ENCODE data around the gene PAPLN. TPM values are rescaled to one million over a fixed set of nuclear protein-coding genes. Genes with fewer than 3 reads are reported as not detected.

PAPLN gene
- total RNA-seq, 3 donors from 2014 or later, result 19.7 to 29.9 (median 23.8) TPM

DNA sequence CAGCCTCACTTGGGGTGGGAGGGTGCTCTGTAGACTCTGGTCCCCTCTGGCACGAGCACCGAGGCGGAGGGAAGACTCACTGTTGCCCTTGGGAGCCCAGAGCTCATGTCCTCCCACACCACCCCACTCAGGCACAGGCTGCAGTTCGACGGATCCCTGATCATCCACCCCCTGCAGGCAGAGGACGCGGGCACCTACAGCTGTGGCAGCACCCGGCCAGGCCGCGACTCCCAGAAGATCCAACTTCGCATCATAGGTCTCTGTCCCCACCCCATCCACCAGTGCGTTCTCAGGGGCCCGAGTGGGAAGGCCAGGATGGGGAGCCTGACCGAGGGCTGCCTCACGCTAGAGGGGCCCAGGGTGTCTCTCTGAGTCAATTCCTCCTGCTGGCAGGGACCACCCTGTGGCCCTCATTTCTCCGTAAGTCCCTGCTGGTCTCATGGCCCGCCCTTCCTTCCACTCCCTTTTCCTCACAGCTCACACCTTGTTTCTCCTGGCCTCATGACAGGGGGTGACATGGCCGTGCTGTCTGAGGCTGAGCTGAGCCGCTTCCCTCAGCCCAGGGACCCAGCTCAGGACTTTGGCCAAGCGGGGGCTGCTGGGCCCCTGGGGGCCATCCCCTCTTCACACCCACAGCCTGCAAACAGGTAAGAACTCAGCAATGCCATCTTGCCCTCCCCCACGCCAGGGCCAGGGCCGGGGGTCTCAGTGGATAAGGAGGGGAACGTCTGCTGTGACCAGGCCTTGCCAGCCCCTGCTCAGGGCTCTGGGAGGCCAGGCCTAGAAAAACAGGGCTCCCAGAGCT is 27.0 kb downstream of the PAPLN start:
- DNase-seq (ENCODE audit: low spot score in 2 of 2), result no peak
- H3K9me3 ChIP-seq, result no peaks in the 10 kb centered on the region
- no peaks in the 10 kb centered on the region for H3K27me3 ChIP-seq
- H3K4me1 ChIP-seq, result peaks cover 0 to under 1% of the 10 kb centered on the region in 2 donors
- no peaks in the 10 kb centered on the region for H3K36me3 ChIP-seq
- intact Hi-C loops (cut with DNase I; ENCODE audit: low total_unique reads), result no loop called here
- TF ChIP-seq POLR2A (IDR thresholded peaks at IDR 0.05) (no peak), POLR2AphosphoS5 (IDR thresholded peaks at IDR 0.05) (no peak)
- TF ChIP-seq, protein P1, sequence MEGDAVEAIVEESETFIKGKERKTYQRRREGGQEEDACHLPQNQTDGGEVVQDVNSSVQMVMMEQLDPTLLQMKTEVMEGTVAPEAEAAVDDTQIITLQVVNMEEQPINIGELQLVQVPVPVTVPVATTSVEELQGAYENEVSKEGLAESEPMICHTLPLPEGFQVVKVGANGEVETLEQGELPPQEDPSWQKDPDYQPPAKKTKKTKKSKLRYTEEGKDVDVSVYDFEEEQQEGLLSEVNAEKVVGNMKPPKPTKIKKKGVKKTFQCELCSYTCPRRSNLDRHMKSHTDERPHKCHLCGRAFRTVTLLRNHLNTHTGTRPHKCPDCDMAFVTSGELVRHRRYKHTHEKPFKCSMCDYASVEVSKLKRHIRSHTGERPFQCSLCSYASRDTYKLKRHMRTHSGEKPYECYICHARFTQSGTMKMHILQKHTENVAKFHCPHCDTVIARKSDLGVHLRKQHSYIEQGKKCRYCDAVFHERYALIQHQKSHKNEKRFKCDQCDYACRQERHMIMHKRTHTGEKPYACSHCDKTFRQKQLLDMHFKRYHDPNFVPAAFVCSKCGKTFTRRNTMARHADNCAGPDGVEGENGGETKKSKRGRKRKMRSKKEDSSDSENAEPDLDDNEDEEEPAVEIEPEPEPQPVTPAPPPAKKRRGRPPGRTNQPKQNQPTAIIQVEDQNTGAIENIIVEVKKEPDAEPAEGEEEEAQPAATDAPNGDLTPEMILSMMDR (IDR thresholded peaks at IDR 0.05), result no peak
- no peak overlapping the region for H3K27ac ChIP-seq
- no peak overlapping the region for H3K4me3 ChIP-seq

DNA sequence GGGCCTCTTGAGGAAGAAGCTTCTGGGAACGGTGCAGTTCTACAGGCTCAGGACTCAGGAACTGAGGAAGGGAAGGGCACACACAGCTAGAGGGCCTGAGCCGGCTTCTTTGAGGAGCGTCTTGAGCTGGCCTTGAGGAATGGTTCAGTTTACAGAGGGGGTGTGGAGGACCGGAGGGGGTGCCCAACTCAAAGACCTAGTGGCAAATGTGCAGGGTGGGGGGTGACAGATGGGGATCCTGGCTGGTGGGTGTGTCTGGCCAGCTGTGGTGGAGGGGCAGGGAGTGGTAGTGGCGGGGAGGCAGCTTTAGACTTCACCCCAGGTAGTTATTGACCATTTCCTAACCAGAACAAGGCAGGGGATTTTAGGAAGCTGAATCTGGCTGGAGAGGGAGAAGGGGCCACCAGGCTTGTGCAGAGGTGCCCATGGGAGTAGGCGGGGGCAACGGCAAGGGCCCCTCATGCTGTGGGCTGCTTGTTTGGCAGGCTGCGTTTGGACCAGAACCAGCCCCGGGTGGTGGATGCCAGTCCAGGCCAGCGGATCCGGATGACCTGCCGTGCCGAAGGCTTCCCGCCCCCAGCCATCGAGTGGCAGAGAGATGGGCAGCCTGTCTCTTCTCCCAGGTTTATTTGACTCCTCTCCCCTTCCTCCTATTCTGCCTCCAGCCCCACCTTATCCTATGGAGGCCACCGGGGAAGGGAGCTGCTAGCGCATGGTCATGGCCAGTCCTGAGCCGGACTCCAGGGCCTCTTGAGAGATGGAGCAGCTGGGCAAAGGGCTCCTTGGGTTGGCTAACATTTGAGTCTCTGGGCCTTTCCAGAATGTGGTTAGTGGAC is 27.8 kb downstream of the PAPLN start:
- Histone ChIP-seq H3K4me1 (peaks cover 0 to 7% of the 10 kb centered on the region in 2 donors), H3K36me3 (no peaks in the 10 kb centered on the region), H3K27ac (no peak overlapping the region), H3K9me3 (no peaks in the 10 kb centered on the region), H3K4me3 (no peak overlapping the region), H3K27me3 (no peaks in the 10 kb centered on the region)
- no peak for DNase-seq (ENCODE audit: low spot score in 2 of 2)
- intact Hi-C loops (cut with DNase I; ENCODE audit: low total_unique reads), result no loop called here
- TF ChIP-seq POLR2AphosphoS5 (IDR thresholded peaks at IDR 0.05), result no peak
- TF ChIP-seq, protein P1 (IDR thresholded peaks at IDR 0.05), result no peak
- no peak for TF ChIP-seq POLR2A (IDR thresholded peaks at IDR 0.05)

DNA sequence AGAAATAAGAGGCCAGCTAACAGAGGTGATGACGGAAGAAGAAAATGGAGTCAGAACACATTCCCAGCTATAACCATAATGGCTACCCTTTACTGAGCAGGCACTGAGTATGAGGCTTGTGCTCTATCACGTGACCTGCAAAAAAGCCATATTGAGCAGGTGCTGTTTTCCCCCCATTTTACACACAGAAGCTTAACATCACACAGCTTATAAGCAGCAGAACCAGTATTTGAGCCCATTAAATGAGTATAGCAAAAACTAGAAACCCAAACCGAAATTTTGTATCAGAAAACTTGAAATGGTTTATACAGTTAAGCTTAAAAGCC is 28.4 kb downstream of the PAPLN start:
- Histone ChIP-seq H3K4me3 (no peak overlapping the region), H3K36me3 (no peaks in the 10 kb centered on the region), H3K27me3 (no peaks in the 10 kb centered on the region), H3K4me1 (peaks cover 0 to 7% of the 10 kb centered on the region in 2 donors), H3K27ac (no peak overlapping the region), H3K9me3 (no peaks in the 10 kb centered on the region)
- TF ChIP-seq, protein P1 (IDR thresholded peaks at IDR 0.05), result no peak
- TF ChIP-seq POLR2A (IDR thresholded peaks at IDR 0.05), result no peak
- TF ChIP-seq POLR2AphosphoS5 (IDR thresholded peaks at IDR 0.05), result no peak
- no peak for DNase-seq (ENCODE audit: low spot score in 2 of 2)
- intact Hi-C loops (cut with DNase I; ENCODE audit: low total_unique reads), result no loop called here

DNA sequence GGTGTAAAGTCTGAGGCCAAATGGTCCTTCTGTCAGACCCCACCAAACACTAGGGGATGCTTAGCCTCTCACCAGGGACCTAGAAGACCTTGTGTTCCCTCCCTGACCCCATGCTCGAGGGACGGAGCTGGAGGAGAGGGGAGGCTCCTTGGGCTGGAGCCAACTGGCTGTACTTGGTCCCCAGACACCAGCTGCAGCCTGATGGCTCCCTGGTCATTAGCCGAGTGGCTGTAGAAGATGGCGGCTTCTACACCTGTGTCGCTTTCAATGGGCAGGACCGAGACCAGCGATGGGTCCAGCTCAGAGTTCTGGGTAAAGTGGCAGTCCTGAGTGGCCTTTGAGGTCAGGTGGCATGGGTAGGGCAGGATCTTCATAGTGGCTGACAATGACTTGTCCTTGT is 29.0 kb downstream of the PAPLN start:
- no peaks in the 10 kb centered on the region for H3K36me3 ChIP-seq
- H3K27me3 ChIP-seq, result no peaks in the 10 kb centered on the region
- peaks cover 0 to 7% of the 10 kb centered on the region in 2 donors for H3K4me1 ChIP-seq
- no peak overlapping the region for H3K4me3 ChIP-seq
- no peak overlapping the region for H3K27ac ChIP-seq
- intact Hi-C loops (cut with DNase I; ENCODE audit: low total_unique reads), result no loop called here
- TF ChIP-seq, protein P1 (IDR thresholded peaks at IDR 0.05), result no peak
- TF ChIP-seq POLR2A (IDR thresholded peaks at IDR 0.05) (no peak), POLR2AphosphoS5 (IDR thresholded peaks at IDR 0.05) (no peak)
- DNase-seq (ENCODE audit: low spot score in 2 of 2), result no peak
- no peaks in the 10 kb centered on the region for H3K9me3 ChIP-seq

DNA sequence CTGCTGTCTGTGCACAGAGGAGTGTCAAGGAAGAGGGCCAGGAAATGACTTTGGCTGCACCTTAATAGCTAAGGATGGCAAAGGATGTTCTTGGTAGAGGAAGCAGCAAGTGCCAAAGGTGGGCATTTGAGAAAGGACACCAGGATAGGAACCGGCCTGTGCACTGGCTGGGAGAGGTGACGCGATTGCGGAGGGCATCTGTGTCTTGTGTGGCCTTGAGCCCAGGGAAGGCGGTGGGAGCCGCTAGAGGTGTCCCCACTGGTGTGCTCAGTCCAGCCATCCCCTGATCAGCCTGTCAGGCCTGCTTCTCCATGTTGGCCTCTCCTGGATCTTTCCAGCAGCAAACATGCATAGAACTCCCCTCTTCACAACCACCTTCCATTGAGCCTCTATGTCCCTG is 30.2 kb downstream of the PAPLN start:
- Histone ChIP-seq H3K27ac (no peak overlapping the region), H3K4me1 (peaks cover 0 to 7% of the 10 kb centered on the region in 2 donors), H3K36me3 (no peaks in the 10 kb centered on the region), H3K27me3 (no peaks in the 10 kb centered on the region), H3K4me3 (no peak overlapping the region), H3K9me3 (no peaks in the 10 kb centered on the region)
- intact Hi-C loops (cut with DNase I; ENCODE audit: low total_unique reads), result no loop called here
- DNase-seq (ENCODE audit: low spot score in 2 of 2), result no peak
- TF ChIP-seq POLR2A (IDR thresholded peaks at IDR 0.05) (no peak), POLR2AphosphoS5 (IDR thresholded peaks at IDR 0.05) (no peak)
- TF ChIP-seq, protein P1 (IDR thresholded peaks at IDR 0.05), result no peak
